ENCODE results near the gene EBF3. TPM values are rescaled to one million over a fixed set of nuclear protein-coding genes. Genes with fewer than 3 reads are reported as not detected.

Gene EBF3
- total RNA-seq, 1 donor from 2014 or later: 1.8 TPM

DNA sequence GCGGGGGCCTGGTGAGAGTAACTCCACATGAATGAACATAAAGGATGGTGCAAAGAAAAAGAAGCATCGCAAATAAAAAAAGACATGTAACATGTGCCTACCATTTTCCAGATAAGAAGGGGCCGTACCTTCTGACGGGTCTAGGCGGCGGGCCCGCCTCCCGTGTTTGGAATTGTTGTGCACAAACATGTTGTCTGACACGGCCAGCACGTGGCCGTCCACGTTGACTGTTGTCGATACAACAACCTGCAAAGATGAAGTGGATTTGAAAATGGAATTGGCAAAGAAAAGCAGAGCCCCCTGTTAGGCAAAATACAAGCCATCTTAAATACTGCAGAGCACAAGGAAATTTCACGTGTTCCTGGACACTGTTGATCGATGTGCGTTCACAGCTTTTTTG lies 90.7 kb downstream of the EBF3 start:
- no peak for DNase-seq (ENCODE audit: low spot score)

DNA sequence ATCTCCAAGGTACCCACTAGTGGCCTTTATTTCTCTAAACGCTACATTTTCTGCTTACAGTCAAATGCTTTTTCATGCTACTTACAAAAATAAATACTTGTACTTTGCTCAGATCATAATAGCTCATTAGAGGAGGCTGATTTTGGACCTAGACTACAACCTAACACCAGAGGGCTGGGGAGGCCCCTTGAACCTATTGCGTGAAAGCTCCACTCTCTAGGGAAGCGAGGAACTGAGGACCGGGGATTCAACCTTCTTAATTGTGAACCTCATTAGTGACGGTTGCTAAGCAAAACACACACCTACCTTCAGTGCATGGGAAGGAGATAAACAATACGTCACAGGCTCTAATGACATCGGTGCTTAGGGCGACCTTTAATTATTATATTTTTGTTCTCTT lies 92.1 kb downstream of the EBF3 start:
- DNase-seq (ENCODE audit: low spot score): no peak

DNA sequence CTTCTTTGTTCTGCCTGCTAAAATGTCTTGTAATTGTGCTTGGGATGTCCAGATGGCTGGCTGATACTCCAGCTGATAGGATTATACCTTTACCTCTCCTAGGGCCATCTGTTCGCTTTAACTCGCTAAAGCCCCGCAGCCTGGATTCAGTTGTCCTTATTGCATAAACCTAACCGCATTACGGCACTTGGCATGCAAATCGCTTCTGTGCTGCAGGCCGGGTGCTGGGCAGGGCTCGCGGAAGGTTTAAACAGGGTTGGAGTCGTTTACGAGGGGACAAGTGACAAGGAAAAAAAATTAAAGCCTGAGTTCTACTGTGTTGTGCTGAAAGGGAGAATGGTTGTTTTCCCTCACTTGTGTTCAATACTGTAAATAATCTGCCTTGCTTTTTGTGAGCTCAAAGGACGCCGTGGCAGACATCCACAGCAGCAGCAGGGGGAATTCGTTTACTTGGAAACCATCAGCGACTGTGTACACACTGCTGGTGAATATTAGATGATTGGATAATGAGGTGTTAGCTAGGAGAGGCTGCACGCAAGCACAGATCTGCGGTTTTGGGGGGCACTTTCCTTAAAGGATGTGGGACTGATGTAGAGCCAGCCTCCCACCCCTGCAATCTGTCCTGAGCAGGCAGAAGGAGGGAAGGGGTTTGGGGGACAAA lies 93.0 kb downstream of the EBF3 start:
- no peak for DNase-seq (ENCODE audit: low spot score)

DNA sequence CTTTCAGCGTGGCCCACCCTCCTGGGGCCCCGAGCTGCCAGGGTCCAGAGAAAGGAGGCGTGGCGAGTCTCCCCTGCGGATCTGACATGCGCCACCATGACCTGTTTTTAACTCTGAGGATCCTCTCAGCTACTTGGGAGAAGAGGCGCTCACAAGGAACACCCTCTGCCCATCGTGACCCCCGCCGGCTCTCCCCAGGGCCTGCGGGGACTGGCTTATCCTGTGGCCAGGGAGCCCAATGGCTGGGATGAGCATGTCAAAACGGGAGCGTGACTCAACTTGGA lies 93.7 kb downstream of the EBF3 start:
- no peak for DNase-seq (ENCODE audit: low spot score)

DNA sequence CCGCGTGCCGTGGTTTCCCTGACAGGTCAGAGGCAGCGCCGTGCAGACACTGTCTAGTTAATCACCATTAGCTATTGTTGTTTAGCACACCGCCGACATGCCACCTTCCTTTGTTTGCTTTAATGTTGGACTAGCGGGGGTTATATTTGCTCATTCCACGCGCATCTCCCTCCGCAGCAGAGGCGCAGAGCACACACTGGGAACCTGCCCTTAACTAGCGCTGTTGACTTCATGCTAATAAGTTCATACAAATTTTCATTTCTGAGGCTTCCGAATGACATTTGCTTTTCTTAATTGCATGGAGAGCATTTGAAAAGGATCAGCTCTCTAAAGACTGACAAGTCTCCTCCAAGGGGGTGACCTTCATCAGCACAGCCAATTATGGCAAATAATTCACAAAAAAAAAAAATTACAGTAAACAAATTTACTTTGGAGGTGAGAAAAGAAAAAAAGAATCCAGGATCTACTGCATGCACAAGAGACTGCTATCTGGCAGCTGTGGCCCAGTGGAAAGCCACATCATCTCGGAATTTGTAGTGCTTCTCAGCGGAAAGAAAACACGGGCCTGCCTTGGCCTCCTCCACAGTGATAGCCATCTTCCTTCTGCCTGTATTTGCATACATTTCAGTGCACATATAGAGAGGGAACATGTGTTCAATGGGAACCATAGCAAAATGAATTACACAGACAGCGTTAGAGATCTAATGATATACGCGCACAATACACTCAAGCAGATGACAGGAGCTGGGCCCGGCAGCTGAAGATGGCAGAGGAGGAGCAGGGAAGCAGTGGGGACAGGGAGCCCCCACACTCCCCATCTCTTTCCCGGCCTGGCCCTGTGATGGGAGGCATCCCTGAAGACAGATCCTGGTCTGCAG lies 94.2 kb downstream of the EBF3 start:
- no peak for DNase-seq (ENCODE audit: low spot score)

DNA sequence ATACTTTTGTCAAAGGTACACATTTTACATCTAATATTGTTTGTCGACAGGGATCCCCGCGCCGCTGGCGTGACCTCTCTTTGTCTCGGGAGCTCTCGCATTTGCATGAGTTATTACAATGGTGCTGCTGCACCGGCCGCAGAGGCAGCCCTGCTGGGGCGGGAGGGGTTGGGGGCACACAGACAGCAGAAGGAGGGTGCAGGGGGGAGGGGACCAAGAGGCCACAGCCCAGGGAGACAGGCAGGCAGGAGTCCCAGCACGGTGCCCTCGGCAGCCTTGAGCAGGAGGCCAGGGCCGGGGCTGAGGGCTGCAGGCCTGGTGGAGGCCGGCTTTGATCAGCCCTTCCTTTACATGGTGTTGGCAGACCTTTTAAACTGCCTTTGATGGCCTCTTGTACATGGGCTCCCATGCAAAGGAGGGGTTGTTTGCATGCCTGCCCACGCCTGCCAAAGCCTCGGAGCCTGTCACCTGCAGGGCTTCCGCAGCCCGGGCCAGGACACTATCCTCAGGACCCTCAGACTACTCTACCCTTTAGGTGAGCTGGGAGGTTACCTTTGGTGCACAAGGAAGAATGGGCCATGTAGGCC lies 95.5 kb downstream of the EBF3 start:
- no peak for DNase-seq (ENCODE audit: low spot score)

DNA sequence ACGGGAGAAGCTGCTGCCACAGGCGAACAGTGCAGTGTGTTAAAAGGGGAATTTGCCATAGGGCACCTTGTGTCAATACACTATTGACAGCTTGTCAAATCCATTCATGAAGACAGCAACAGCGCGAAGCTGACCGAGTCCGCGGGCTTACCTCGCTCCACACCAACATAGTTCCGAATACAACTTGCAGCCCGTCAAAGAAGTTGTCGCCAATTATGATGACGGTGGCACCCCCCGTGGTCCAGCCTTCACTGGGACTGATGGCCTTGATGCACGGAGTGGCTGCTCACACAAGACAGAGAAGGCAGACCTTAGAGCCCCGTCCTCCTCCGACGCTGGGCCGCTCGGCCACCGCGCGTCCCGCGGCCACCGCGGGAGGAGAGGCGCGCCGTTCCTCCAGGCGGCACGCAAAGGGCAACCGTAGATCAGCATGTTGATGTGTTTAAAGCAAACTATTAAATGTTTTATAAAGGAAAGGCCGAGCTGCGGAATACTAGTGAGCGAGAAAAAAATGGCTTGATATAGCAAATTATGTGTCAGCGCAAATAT lies 96.4 kb downstream of the EBF3 start:
- no peak for DNase-seq (ENCODE audit: low spot score)

DNA sequence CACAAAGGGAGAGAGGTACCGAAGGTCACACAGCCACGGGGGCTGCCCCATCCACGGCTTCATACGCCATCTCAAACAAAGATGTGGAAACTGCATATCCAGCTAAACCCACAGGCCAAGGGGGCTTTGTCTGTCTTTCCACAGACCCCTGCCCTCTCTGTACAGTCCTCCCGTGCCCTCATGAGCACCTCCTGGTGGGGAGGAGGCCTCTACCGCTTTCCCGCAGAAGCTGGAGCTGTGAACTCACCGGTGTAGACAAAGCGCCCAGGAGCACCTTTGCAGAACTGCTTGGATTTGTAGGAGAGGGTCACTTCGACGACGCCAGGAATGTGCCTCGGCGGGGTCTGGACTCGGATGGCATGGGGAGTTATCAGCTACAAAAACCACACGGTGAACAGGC lies 97.2 kb downstream of the EBF3 start:
- no peak for DNase-seq (ENCODE audit: low spot score)

DNA sequence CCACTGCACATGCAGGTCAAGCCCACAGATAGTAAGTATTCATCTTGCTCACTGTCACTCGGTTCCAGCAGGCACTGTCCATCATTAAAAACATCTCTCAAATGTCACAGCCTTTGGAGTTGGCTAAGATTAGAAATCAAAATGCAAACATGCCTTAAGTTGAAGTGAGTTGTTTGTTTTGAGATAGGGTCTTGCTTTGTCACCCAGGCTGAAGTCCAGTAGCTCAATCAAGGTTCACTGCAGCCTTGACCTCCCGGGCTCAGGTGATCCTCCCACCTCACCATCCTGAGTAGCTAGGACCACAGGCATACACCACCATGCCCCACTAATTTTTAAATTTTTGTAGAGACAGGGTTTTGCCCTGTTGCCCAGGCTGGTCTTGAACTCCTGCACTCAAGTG lies 98.1 kb downstream of the EBF3 start:
- DNase-seq (ENCODE audit: low spot score): no peak

DNA sequence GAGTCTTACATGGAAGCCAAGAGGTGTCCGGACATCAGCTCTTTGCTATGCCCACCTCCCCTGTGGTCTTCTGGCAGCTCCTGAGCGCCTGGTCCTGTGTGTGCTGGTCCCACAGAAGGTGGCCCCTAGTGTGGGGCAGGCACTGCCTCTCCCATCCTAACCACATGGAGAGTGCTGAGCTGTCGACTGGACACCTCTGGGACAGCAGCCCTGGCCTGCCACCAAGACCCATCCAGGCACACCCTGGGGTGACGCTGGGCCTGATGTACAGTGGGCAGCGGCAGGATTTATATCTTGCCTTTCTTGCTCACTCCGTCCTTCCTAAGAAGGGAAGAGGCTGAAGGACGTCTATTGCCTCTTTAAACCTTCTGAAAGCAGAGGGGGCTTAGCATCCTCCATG lies 98.7 kb downstream of the EBF3 start:
- DNase-seq (ENCODE audit: low spot score): no peak

DNA sequence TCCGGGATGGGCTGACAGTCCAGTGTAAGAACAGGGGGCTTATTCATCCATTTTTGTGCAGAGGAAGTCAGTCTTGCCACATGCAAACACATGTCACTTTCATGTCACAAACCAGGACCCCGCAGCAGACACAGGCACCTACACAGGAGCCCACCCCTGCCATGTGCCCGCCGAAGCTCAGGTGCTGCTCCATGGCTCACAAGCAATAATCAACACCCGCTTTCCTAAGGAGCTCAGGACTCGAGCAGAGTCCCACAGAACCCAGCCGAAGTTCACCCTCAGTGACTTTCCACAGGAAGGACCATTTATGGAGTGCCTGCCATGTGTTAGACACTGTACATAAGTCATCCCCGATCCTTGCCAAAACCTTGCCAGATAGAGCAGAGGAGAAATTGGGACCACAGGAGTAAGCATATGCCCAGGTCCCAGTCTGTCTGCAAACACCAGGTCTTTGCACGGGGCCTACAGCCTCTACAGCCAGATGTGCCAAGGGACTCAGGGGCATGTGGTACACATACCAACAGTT lies 99.4 kb downstream of the EBF3 start:
- DNase-seq (ENCODE audit: low spot score): no peak

DNA sequence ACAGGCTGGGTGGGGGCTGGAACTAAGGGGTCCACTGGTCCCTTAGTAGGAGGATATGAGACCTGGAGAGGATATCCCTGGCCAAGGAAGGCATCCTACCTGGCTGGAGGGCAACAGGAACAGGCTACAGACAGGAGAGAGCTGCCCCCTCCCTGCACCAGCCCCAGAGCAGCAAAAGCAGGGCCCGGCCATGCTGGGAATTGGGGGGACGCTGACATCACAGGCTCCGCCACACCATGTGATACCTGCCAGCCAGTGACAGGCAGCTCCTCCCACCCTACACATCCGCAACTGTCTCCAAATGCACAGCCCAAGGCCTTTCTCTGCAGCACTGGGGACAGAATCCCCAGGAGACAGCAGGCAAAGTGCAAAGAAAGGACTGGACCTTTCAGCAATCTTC lies 100.0 kb downstream of the EBF3 start:
- no peak for DNase-seq (ENCODE audit: low spot score)

DNA sequence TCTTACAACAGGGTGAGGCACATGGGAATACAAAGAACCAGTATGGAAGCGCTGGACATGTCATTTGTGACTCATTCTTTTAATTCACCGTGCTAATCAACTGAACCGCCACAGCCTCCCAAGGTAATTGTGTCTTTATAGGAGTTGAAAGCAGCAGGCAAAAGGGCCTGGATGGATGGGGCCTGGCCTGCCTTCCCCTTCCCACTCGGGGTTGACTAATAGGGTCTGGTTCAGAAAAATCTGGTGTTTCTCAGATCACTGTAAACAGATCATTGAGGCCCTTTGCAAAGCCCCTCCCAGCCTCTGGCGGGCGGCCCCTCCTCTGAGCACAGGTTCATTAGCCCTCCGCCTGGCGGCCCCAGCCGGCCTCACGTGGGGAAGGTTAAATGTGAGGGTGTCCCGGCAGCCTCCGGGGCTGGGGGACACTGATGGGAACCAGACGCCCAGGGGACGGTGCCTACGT lies 100.8 kb downstream of the EBF3 start:
- no peak for DNase-seq (ENCODE audit: low spot score)

DNA sequence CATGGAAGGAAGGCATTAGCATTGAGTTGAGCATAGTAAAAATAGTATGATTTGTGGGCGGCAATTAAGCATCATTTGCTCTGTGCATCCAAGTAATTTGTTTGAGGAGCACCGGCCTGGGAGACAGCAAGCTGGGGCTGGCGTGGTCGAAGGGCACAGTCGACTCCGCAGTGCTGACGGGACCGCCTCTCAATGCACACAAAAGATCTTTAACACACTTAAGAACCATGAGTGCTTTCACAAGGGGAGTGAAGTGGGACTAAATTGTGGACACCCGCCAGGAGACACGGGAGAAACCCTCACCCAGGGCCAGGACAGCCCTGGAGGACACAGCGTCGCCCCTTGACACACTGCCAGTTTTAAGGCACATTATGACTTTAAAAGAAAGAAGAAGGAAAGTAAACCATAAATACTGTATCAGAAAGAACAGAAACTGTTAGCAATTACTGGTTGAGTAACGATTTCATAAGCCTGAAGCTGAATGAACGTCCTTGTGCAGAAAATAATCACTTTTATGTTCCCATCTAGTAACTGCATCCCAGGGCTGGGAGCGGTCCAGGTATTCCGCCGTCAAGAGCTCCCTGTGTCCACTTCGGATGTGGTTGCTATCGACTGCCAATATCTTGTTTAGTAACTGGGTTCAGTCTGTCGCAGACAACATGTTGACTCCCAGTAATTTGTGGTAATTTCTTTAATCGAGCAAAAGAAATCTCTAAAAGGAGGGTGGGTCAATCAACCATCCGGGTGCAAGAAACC lies 102.1 kb downstream of the EBF3 start:
- no peak for DNase-seq (ENCODE audit: low spot score)

DNA sequence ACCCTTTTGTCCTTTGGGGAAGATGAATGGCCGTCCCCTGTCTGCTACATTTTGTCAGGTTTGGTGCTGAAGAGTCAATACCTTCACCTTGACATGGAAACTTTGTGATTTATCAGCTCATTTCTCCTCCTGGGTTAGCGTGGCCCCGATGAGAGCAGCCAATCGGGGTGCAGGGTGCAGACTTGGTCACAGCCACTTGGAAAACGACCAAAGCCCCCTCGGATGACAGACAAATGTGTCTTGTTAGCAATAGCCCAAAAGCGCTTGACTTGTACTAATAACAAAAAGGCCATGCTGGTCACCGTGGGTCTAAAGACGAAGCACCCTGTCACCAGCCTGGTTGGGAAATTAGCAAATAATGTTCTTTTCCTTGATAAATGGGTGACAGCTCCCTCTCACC lies 103.7 kb downstream of the EBF3 start:
- no peak for DNase-seq (ENCODE audit: low spot score)

DNA sequence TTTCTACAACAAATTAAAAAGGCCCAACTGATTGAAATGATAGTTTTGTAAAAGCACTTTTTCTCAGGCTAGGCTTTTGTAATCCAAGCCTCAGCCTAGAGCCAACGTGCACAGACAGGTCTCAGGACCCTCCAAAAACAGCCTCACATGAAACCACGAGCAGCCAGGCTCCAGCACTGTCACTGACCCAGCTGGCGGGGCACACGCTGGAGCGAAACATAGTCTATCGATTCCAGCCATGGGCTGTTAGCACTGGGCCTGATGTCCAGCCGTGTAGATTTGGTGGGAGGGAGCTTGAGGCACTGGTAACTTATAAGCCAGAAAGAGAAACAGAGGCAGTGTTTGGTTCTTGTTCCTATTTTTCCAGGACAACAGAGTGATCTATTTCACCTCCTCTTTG lies 104.5 kb downstream of the EBF3 start:
- no peak for DNase-seq (ENCODE audit: low spot score)

DNA sequence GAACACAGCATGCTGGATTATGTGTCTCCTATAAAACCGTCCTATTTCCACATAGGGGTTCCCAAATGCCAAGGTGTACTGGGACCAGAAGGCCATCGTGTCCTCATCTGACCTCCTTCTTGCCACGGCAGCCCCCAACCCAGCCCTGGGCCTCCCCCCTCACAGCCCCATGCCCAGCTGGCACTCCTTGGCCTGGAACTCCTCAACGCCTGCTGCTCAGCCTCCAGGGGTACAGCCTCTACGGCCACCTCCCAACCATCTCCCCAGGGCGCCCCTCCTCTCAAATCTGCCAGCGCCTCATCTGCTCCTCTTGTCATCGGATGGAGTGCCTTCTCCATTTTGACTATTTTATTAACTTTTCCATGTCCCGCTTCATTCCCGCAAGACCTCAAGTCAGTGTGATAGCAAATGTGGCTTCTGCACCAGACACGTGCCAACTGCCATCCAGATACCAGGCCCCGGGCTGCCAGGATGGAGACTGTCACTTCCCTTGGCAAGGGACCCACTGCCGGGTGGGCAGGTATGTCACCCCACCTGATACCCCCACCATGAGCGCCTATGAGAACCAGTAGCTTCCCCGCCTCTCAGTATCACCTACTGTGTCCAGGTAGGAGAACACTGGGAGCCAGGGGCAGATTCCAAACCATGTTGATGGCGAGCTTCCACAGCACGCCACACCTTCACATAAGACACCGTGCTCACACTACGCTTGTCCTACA lies 106.7 kb downstream of the EBF3 start:
- no peak for DNase-seq (ENCODE audit: low spot score)

DNA sequence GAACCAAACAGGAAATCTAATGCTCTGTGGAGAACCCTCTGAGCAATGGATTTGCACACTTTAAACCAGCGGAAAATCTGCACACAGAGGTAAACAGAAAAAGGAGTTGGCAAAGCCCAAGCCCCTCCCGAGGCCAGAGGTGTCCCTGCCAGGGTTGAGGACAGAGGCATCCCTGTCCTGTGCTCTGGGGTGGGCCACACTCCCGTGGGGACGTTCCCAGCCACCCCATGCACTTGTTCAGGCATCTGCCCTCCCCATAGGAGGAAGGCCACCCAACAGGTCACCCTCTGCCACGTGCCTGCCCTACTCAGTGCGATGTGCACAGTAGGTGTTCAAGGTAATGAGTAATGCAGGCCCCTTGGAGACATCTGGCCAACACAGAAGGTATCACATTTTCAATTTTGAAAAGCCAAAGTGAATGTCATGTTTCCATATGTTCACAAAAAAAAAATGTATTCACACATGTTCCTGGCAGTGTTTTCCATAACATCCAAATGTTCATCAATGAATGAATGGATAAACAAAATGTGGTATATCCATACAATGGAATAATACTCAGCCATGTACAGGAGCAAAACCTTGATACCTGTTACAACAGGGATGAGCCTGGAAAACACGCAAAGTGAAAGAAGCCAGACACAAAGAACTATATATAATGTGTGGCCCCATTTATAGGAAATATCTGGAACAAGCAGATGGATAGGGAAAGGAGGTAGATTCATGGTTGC lies 108.1 kb downstream of the EBF3 start:
- DNase-seq (ENCODE audit: low spot score): no peak

DNA sequence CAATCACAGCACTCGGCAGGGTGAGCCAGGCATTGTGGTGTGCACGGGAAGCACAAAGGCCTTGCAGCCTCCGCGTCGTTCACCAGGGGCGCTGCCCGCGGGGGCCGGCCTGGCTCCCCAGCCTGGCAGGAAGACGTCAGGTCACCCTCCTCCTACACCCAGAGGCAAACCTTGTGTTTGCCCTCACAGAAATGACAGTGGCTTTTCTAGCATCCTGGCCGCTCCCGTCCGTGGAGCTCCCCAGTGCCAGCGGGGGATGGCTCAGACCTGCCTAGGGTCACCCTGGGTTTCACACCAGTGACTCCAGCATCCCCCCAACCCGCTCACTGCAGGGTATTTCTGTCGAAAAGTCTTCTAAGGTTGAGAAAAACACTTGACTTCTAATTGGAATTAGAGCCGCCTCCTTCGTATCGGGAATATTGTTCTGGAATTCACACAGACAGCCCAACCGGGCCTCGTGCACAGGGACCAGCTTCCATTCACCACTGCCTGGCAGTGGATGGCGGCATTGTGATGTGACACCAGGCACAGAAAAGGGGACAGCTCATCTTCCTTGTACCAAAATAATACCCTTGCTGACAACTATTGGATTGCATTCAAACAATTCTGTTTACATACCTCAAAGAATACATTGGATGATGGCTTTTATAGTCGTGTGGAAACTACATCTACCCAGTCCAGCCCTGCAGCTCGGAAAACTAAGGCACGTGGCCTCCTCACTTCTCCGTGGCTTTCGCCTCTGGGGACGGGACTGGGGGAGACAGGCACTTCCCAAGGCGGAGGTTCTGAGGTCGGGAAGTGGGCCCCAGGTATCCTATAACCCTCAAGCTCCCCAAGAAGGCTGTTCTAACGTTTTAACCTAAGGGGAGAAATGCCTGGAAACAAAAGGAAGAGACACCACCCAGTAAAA lies 109.0 kb downstream of the EBF3 start:
- DNase-seq (ENCODE audit: low spot score): no peak

All from mucosa of gallbladder (tissue), 1 donor.